Activated CD4-positive, alpha-beta T cell treated with anti-CD3 and anti-CD28 coated beads, Interleukin-2, amount 50 U/mL, for 48 hours (primary cell): ENCODE data around the gene ANTXR1.
"Not testable (repeated sequence)": the region's sequence is repeated elsewhere in the genome, so short reads cannot be mapped to it uniquely, and the experiment has no call there.

Source experiments
- DNase-seq, 2 experiments: peaks; one replicate each; pipeline ENCODE4 v3.0.0-alpha.2; 2020

The ANTXR1 gene

DNA sequence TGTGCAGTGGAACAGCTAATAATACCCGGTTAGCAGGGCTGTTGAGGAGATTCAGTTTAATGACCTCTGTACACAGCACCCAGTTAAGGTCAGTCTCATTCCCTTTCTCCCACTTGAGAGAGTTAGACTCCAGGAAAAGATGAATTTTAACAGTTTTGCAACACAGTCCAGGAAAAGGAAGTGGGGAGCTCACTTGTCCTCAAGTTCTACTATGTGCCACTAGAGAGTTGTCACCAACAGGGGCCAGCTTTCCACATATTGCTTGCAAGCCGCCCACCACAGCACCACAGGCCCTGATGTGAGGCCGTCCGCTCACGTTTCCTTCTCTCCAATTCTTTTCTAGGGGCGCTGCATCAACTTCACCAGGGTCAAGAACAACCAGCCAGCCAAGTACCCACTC lies 231.9 kb downstream of the ANTXR1 start:
- DNase-seq = no peak

DNA sequence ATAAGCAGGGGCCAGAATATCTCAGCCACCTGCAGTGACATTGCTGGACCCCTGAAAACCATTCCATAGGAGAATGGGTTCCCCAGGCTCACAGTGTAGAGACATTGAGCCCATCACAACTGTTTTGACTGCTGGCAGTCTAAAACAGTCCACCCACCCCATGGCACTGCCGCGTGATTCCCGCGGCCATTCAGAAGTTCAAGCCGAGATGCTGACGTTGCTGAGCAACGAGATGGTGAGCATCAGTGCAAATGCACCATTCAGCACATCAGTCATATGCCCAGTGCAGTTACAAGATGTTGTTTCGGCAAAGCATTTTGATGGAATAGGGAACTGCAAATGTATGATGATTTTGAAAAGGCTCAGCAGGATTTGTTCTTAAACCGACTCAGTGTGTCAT lies 234.6 kb downstream of the ANTXR1 start:
- DNase-seq = no peak

DNA sequence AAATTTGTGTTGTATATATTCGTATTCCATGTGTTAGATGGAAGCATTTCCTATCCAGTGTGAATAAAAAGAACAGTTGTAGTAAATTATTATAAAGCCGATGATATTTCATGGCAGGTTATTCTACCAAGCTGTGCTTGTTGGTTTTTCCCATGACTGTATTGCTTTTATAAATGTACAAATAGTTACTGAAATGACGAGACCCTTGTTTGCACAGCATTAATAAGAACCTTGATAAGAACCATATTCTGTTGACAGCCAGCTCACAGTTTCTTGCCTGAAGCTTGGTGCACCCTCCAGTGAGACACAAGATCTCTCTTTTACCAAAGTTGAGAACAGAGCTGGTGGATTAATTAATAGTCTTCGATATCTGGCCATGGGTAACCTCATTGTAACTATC lies 235.3 kb downstream of the ANTXR1 start:
- no peak for DNase-seq

DNA sequence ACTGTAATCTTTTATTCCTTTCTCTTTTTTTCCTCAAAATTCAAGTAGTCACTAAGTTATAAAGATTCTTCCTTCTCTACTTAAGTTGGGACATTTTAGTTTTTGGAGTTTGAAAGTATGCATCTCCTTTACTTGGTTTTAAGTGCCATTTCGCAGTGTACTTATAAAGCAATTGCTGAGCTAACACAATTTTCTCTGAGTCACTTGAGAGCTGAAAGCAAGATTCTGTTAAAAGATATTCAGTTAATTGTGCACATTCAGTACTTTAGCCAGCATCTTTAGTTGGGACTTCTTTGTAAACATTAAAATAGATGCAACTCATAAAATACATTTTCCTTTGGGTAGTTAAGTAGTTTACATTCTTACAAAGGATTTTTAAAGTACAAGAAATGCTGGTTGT lies 238.0 kb downstream of the ANTXR1 start:
- DNase-seq = no peak

DNA sequence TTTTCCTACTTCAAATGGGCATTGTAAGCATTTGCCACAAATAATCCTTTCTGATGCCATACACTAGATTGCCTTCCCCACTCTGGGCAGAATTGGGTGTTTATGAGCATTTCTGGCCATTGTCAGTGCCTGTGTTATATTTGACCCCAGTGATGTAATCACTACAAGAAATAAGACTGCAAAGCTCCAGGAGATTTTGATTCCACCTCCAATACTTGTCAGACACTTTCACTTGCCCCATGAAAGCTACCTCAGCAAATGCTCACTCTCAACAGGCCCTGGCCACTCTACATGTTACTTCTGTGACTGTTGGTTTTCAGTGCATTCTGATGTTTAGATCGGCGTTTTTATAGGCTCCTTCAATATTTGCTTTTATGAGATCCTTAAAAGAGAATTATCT lies 239.0 kb downstream of the ANTXR1 start:
- DNase-seq = no peak

DNA sequence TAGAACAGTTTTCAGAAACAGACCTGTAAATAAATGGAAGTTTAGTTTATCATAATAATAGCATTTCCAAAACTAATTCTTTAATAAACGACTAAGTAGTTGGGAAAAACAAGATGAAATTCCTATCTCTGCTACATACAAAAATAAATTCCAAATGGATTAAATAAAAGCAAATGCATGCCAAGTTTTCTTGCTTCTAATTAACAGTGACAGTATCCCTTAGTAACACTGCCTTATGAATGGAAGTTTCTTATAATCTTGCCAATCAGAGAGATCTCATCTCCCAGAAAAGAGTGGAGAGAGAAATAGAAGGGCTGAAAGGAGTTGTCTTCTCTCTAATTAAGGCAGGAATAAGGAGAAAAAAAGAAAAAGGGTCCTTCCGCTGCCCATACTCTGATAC lies 240.1 kb downstream of the ANTXR1 start:
- DNase-seq = no peak

DNA sequence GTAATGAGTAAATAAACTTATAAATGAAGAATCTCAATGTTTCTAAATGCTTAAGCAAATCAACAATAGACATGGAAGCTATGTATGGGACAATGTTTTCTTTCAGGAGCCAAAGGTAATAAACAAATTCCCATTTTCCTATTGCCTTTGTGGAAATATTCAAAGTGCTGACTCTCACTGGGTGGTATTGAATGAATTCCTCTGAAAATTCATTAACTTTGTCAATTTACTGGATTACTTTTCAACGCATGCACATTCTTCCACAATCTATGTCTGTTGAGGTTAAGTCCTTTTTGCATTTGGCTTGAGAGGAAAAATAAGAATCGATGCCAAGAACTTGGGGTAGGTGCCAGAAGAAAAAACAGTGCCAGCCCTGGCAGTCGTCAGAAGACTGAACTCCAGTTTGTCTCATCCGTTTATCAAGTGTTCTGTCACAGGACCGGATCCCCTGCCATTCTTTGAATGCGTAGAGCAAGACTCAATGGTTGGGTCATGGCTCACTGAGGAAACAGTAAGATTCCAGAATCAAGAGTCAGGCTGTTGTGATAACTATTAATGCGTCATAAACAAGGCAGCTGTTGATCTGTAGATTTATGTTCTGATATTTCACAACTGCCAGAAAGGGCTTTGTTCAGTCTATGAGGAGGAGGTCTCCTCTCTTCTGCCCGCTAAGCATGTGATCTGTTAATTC lies 240.8 kb downstream of the ANTXR1 start:
- no peak for DNase-seq

DNA sequence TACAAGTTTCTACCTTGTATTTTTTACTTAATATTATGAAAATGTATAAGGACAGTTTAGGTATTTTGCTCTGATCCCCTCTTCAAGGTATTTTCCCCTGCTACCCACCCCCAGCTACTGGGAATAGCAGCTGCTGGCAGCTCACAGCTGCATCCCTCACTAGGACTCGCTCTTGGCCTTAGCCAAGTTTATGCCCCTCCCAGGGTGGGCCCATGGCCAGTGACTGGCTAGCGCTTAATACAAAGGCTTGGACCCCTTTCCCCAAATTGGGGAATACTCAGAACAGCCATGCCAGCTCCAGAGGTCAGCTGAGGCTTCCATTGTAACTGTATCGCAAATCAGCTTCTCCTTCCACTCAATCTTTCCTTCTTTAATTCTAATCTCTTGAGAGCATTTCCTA lies 242.8 kb downstream of the ANTXR1 start:
- no peak for DNase-seq

DNA sequence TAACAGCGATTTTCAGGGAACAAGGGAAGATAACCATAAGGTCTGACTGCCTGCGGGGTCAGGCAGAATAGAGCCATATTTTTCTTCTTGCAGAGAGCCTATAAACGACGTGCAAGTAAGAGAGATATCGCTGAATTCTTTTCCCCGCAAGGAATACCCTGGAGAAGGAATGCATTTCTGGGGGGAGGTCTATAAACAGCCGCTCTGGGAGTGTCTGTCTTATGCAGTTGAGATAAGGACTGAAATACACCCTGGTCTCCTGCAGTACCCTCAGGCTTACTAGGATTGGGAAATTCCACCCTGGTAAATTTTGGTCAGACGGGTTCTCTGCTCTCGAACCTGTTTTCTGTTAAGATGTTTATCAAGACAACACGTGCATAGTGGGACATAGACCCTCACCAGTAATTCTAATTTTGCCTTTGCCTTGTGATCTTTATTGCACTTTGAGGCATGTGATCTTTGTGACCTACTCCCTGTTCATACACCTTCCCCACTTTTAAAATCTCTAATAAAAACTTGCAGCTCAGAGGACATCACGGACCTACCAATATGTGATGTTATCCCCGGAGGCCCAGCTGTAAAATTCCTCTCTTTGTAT lies 247.1 kb downstream of the ANTXR1 start:
- not testable (repeated sequence) for DNase-seq

DNA sequence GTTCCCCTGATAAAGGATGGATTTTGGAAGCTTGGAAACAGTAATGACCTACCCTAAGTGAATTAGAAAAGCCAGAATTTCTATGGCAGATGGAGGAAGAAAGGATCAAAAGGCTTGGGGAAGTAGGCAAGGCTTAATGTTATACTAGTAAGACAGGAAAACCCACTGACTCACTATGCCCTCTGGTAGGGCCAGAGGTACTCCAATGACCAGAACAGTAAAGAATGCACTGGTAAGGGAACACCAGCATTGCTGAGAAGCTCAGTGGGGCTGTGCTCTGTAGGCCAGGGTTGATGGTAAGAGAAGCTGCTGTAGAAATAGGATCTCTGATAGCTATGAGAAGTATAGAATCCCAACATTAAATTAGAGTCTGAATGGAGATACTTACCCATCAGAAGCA lies 247.7 kb downstream of the ANTXR1 start:
- DNase-seq = no peak

DNA sequence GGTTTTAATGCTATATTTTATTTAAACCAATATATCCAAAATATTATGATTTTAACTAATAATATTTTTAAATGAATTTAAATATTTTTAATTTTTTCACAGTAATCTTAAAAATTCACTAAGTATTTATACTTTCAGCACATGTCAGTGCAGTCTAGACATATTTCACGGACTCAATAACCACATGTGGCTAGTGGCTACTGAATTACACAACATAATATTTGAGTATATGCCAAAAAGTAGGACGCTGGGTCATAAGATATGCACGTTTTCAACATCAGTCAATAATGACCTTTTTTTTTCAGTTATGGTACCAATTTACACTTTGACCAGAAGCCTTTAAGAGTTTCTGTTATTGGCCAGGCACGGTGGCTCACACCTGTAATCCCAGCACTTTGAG lies 256.4 kb downstream of the ANTXR1 start:
- no peak for DNase-seq

DNA sequence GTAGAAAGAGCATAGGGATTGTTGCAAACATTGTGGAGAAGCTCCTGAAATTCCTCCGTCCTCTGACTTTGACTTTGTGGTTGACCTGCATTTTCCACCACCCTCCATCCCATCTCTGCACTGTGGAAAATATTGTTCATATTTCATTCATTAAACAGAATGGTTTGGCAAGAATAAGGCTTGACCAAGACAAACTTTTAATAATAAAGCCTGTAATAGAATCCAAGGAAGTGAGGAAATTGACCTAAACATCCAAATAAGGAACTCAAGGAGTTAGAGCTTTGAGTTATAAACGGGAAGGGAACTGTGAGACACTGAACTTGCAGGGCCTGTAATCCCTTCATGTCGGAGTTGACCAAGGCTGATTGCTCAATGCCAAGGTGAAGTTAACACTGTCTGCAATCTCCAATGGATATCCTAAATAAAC lies 258.9 kb downstream of the ANTXR1 start:
- DNase-seq = no peak

DNA sequence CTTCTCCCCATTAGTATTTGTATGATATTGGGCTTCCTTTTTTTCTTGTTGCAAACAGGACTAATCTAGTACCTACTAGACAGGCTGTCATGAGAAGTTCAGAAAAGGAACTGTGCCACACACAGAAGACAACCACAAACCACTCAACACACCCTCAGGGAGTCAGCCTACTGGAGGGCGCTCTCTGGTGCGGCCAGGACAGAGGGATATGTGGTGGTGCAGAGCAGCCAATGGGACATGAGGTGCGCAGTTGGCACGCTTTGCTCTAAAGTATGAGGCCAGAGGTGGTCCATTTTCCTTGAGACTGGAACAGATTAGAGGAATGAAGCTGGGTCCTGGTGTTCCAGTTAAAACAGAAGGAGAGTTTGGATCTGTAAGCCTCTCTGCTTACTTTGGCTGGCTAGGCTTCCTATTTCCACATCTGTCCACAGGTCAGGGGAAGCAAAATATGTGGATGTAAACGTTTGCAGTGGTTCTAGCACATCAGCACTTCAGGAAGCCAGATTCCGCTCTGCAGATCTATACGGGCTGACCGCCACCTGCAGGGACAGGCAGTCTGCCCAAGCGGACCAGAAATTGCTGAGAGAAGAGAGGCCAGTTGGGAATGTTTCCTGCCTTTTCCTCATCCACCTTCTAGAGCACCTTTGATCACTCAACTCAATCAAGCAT lies 260.0 kb downstream of the ANTXR1 start:
- DNase-seq = no peak

DNA sequence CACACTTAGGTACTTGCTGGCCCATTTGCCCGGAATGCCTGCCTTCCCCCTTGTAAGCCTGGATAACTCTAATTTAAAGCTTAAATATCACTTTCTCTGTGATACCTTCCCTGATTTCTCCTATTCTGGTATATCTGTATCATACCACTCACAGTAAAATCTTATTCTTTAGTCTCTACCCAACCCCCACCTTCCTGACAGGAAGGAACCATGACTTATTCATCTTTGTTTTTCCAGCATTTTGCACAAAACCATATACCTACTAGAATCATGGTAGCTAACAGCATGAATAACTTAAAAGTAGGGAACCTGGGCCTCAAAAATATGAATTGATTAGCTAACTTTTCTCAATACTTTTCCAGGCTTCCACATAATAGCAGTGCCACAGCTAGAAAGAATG lies 262.5 kb downstream of the ANTXR1 start:
- DNase-seq = no peak

DNA sequence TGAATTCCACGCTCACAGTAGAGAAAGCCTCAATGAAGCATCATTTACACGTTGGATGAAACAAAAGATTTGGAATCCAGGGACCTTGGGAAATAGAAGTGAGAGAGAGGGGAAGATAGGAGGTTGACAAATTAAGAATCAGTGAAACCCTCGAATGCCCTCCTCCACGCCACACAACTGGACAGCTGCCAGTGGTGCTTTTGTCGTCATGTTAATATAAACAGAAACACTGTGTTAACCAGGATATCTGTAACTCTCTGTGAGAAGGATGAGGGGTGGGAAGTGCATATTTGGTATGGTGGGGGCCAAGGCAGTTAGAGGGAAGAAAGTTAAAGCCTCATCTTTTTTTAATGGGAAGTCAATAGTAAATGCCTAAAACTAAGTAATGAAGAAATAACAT lies 265.4 kb downstream of the ANTXR1 start:
- DNase-seq = no peak

DNA sequence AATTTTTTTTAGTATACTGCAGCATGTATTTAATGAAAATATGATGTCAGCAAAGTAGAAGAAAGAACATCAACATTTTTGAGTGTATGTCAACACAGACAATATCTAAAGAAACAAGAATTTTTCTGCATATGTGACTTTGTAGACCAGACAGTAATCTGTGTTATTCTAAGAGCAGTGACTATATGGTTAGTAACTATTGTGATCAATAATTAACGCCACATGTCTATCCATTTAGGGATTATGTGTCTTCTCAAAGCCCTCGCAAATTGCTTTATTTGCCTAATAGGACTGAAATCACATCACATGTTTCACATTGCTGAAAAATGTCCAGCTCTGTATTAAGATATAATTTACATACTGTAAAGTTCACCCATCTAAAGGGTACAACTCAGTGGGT lies 266.2 kb downstream of the ANTXR1 start:
- DNase-seq = no peak

DNA sequence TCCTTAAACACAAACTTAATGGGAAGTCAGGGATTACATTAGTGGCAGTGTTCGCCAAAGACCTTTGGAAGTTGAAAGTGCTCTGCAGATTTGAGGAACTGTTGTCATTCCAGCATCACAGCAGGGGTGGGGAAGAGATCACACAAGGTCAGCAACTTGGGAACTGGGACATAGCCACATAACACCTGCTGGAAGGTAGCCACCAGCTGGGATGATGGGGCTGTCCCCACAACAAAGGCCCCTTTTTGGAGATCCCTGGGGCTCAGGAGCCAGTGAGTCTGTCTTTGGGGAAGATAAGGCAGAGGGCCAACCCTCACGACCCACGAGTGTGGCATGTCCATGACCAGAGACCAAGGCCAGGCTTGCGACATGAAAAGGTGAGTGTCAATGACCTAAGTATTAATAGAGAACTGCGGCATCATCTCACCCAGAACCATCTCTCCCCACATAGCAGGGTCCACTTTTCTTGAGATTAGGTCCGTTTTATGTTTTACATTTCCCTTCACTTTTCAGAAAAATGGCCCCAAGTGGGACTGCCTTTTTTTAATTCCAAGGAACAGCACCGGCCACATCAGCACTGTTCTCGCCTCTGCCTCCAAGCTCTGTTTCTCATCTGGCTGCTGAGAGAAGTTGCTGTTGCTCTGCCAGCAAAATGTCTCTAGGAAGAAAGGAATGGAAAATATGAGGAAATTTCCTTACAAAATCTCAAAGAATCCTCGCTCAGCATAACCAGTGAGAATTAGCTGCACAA lies 267.1 kb downstream of the ANTXR1 start:
- DNase-seq = no peak

DNA sequence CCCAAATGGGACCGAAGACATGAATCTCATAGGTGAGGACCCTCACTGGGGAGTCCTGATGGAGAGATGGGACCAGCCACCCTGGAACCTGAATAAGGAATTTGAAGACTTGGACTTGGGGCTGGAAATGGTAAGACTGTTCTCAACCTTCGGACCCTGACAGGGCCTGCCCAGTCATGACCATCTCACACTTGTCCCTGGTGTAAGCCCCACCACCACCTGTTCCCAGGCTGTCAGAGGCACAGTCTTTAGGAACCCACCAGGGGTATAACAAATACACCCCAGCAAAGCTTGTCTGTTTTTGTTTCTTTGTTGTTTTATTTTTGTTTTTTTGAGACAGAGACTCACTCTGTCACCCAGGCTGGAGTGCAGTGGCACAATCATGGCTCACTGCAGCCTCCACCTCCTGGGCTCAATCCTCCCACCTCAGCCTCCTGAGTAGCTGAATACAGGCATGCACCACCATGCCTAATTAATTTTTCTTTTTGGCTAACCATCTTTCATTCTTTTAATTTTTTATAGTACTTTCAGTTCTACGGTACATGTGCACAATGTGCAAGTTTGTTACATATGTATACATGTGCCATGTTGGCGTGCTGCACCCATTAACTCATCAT lies 267.9 kb downstream of the ANTXR1 start:
- DNase-seq = no peak

DNA sequence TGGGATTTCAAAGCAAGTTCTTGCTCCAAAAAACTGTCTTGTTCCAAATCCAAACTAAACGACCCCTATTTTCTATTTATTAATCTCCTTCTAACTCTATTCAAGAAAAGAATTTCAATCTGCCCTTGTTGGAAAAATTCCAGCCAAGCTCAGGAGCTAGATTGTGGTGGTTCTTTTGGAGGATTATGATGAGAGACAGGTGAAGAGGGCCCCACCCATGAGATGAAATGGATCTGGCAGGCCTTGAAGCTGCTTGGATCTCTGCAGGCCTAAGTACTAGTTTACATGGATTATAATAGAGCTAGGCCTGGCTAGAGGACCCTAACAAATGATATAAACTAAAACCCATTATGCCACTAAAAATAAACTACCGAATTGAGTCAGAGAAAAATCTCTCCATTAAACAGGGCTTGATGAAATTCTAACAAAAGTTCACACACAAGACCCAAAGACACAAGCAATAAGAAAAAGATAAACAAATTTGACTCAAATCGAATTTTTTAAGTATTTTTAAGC lies 272.5 kb downstream of the ANTXR1 start:
- no peak for DNase-seq

DNA sequence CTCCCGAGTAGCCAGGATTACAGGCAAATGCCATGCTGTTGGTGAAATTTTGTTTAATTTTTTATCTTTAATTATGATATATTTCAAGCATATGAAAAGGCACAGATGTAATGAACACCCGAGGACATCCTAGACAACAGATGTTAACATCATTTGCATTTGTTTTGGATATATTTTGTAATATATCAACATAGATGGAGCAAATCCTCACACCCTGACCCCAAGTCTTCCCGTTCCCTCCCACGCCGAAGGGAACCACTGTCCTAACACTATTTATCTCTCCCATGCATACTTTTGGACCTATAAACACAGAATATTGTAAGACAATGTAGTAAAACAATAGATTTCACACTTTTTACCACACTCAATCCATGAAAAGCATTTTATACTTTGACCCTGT lies 274.6 kb downstream of the ANTXR1 start:
- no peak for DNase-seq

DNA sequence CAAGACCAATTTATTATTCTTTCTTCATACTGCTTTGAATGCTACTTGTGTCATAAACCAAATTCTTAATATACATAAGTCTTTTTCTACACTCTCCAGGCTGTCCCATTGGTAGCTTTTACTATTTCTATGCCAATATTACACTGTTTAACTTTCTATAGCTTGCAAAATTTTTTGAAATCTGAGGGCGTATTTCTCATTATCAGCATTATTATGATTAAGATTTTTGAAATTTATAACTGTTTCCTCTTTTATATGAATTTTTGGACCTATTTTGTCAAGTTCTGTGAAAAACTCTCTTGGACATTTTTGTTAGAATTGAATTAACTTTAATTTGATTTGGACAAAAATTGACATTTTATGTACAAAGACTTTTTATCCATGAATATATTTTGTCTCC lies 275.4 kb downstream of the ANTXR1 start:
- DNase-seq = no peak

DNA sequence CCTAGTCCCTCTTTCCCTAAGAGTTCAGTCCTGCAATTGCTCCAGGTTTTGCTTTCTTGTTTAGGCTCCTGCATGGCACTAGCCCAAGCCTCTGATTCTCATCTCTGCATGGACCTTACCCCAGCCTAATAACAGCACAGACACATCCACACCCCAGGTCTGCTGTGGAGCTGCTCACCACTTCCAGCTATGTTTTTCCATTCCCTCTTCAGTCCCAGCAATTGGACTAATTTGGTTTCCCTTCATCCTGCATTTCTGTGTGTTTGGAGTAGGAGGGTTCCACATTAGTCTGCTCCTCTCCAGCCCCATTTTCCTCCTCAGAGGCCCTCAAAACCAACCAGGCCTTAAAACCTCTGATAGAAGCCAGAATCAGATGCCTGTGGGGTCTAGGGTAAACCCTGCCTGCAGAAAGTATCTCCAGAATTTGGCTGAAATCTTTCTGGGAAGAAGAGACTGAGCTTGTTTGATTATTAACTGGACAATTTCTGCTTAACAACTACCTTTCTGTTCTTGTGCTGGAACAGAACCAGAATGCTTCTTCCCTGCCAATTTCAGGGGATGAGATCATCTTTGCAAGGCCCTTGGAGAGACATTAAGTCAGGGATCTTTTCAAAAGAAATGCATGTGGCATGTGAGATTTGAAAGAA lies 278.1 kb downstream of the ANTXR1 start:
- DNase-seq = no peak

DNA sequence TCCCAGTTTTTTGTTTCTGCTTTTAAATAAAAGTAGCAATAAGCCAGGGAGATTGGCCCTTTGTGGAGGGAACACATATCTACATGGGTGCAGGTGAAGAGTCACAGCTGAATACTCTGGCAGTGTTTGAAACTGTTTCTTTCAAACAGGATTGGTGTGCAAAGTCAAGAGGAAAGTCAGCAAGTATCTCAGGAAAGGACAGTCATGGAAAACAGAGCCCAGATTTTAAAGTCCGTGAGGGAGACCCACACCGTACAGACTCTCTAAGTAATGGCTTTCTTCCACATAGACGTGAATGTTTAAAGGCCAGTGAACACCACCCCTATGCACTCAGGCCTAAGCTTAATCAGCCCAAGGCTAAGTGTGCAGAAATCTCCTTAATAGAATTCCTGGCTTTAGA lies 278.7 kb downstream of the ANTXR1 start:
- DNase-seq = no peak
